SH-SY5Y (cell line): ENCODE measurements around the gene TNFRSF17.

ENCODE experiments used
- GATA2 ChIP-seq: IDR thresholded peaks from 2 replicates; pipeline ENCODE4 v1.6.1; 2011; ENCODE audit warnings: mild to moderate bottlenecking, low read depth, low read length
- GATA3 ChIP-seq: IDR thresholded peaks from 2 replicates; pipeline ENCODE4 v1.6.1; 2011; ENCODE audit warnings: low read depth, mild to moderate bottlenecking, low read length, moderate library complexity

- TF ChIP-seq GATA2, result no peak
- no peak for TF ChIP-seq GATA3
Measured at GRCh38 chr16:12010388-12011251, 45.6 kb downstream of the TNFRSF17 start.
